ENCODE measurements around the gene AMH.

AMH gene

GRCh38 chr19:2270157-2270422 is 21.0 kb downstream of the AMH start:
- peaks cover 18% of the 10 kb centered on the region for H3K36me3 ChIP-seq (ENCODE audit: control insufficient read depth, insufficient read depth, low read length)
- H3K9me3 ChIP-seq (ENCODE audit: control insufficient read depth, low read length), result no peaks in the 10 kb centered on the region
- peak in 1 of 3 donors; percentile 45 for DNase-seq
- H3K27me3 ChIP-seq (replicated peaks; ENCODE audit: control insufficient read depth, insufficient read depth, low read length, poor library complexity, severe bottlenecking), result no peaks in the 10 kb centered on the region
- H3K4me1 ChIP-seq (ENCODE audit: control insufficient read depth, insufficient read depth, low read length, poor library complexity, severe bottlenecking), result peaks cover 26% of the 10 kb centered on the region
- peak overlapping the region; percentile 93 for H3K27ac ChIP-seq (ENCODE audit: insufficient read depth, low read length, poor library complexity, severe bottlenecking)
- peak overlapping the region; percentile 100 for H3K4me3 ChIP-seq (ENCODE audit: insufficient read depth, low read depth, low read length, poor library complexity, severe bottlenecking)

GRCh38 chr19:2270423-2271233 is 21.5 kb downstream of the AMH start:
- Histone ChIP-seq H3K9me3 (ENCODE audit: control insufficient read depth, low read length) (no peaks in the 10 kb centered on the region), H3K4me3 (ENCODE audit: insufficient read depth, low read depth, low read length, poor library complexity, severe bottlenecking) (peak overlapping the region; percentile 100), H3K27ac (ENCODE audit: insufficient read depth, low read length, poor library complexity, severe bottlenecking) (peak overlapping the region; percentile 93), H3K36me3 (ENCODE audit: control insufficient read depth, insufficient read depth, low read length) (peaks cover 18% of the 10 kb centered on the region), H3K4me1 (ENCODE audit: control insufficient read depth, insufficient read depth, low read length, poor library complexity, severe bottlenecking) (peaks cover 26% of the 10 kb centered on the region), H3K27me3 (replicated peaks; ENCODE audit: control insufficient read depth, insufficient read depth, low read length, poor library complexity, severe bottlenecking) (no peaks in the 10 kb centered on the region)
- DNase-seq, result peak; percentile 61 to 65 (median 63)

DNA sequence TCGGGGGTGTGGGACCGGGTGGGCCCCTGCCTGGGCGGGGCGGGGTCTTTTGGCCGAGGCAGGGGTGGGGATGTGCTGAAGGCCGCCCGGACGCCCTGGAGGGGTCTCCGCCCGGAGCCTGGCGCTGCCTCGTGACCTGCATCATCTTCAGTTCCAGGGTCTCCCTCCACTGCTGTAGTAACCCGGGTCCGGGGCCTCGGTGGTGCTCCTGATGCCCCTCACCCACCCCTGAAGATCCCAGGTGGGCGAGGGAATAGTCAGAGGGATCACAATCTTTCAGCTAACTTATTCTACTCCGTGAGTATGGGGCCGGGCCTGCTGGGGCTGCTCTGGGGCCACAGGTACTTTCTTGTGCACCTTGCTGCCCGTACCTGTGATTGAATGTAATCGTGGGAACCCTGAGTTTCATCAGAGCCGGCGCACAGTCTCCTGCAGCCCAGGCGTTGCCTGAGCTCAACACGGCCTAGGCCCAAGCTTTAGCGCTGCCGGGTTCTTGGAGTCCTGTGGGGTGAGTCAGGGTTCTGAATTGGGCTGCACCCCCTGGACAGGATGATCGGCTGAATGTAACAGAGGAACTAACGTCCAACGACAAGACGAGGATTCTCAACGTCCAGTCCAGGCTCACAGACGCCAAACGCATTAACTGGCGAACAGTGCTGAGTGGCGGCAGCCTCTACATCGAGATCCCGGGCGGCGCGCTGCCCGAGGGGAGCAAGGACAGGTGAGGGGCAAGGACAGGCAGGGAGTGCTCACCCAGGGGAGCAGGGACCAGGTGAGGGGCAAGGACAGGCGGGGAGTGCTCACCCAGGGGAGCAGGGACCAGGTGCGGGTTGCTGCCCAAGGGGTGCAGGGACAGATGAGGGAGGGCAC is 22.3 kb downstream of the AMH start:
- Histone ChIP-seq H3K36me3 (ENCODE audit: control insufficient read depth, insufficient read depth, low read length) (peaks cover 23% of the 10 kb centered on the region), H3K4me3 (ENCODE audit: insufficient read depth, low read depth, low read length, poor library complexity, severe bottlenecking) (peak overlapping the region; percentile 100), H3K27me3 (replicated peaks; ENCODE audit: control insufficient read depth, insufficient read depth, low read length, poor library complexity, severe bottlenecking) (no peaks in the 10 kb centered on the region), H3K4me1 (ENCODE audit: control insufficient read depth, insufficient read depth, low read length, poor library complexity, severe bottlenecking) (peaks cover 26% of the 10 kb centered on the region), H3K27ac (ENCODE audit: insufficient read depth, low read length, poor library complexity, severe bottlenecking) (peak overlapping the region; percentile 93), H3K9me3 (ENCODE audit: control insufficient read depth, low read length) (no peaks in the 10 kb centered on the region)
- no peak for DNase-seq

DNA sequence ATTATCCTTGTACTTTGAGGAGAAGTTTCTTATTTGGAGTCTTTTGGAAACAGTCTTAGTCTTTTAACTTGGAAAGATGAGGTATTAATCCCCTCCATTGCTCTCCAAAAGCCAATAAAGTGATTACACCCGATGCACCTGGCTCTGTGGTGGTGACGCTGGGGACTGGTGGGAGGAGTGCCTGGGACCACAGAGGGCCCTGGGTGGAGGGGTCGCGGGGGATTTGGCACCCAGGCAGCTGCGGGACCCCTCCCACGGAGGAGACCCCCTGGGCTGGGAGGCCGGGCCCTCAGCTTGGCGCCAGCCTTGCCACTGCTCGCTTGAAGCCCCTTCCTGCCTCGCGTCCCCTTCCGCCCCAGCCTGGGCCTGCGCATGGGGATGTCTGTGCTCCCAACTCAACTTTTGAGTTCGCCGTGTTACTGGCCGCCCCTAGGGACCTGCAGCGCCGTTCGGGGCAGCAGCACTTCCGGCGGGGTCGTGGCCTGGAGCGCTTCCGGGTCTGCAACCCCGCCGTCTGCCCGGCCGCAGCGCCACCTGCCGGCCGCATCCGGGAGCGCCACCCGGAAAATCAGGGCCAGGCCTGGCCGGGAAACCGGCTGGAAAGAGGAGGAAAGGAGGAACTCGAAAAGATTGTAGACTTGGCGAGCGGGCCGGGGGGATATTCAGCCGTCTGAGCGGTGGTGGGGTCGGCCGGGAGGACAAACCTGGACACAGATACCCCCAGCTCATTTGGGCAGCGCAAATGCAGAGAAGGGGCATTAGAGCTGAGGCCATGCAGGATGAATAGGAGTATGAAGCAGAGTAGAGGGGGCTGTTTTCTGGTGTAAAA is 24.4 kb downstream of the AMH start:
- H3K9me3 ChIP-seq (ENCODE audit: control insufficient read depth, low read length), result no peaks in the 10 kb centered on the region
- H3K4me1 ChIP-seq (ENCODE audit: control insufficient read depth, insufficient read depth, low read length, poor library complexity, severe bottlenecking), result peaks cover 26% of the 10 kb centered on the region
- peaks cover 23% of the 10 kb centered on the region for H3K36me3 ChIP-seq (ENCODE audit: control insufficient read depth, insufficient read depth, low read length)
- peak overlapping the region; percentile 9 for H3K4me3 ChIP-seq (ENCODE audit: insufficient read depth, low read depth, low read length, poor library complexity, severe bottlenecking)
- peak; percentile 65 to 75 (median 66) for DNase-seq
- H3K27me3 ChIP-seq (replicated peaks; ENCODE audit: control insufficient read depth, insufficient read depth, low read length, poor library complexity, severe bottlenecking), result no peaks in the 10 kb centered on the region
- peak overlapping the region; percentile 67 for H3K27ac ChIP-seq (ENCODE audit: insufficient read depth, low read length, poor library complexity, severe bottlenecking)

DNA sequence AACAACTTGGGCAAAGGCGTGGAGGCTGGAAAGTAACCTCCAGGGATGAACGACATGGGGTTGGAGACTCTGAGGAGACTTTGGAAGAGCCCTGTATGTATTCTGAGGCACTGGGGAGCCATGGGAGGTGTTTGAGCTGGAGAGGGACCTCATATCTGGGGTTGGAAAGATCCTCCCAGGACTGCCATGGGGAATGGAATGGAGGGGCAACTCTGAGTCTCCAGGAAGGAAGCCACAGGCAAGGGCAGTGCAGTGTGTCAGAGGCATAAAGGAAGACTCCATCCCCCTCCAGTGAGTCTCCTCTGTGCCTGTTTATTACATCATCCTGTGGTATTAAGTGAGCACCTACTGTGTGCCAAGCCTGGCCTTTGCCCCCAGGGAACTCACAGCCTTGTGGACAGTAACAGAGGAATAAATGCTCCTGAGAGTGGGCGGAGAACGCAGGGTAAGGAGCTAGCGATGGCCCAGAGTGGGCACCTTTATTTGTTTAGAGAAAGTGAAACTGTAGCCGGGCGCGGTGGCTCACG is 25.1 kb downstream of the AMH start:
- Histone ChIP-seq H3K9me3 (ENCODE audit: control insufficient read depth, low read length) (no peaks in the 10 kb centered on the region), H3K4me3 (ENCODE audit: insufficient read depth, low read depth, low read length, poor library complexity, severe bottlenecking) (no peak overlapping the region), H3K27ac (ENCODE audit: insufficient read depth, low read length, poor library complexity, severe bottlenecking) (peak overlapping the region; percentile 67), H3K27me3 (replicated peaks; ENCODE audit: control insufficient read depth, insufficient read depth, low read length, poor library complexity, severe bottlenecking) (no peaks in the 10 kb centered on the region), H3K36me3 (ENCODE audit: control insufficient read depth, insufficient read depth, low read length) (peaks cover 23% of the 10 kb centered on the region), H3K4me1 (ENCODE audit: control insufficient read depth, insufficient read depth, low read length, poor library complexity, severe bottlenecking) (peaks cover 26% of the 10 kb centered on the region)
- no peak for DNase-seq

GRCh38 chr19:2274931-2275535 is 25.9 kb downstream of the AMH start:
- H3K4me3 ChIP-seq (ENCODE audit: insufficient read depth, low read depth, low read length, poor library complexity, severe bottlenecking), result no peak overlapping the region

GRCh38 chr19:2275588-2276428 is 26.7 kb downstream of the AMH start:
- Histone ChIP-seq H3K4me3 (ENCODE audit: insufficient read depth, low read depth, low read length, poor library complexity, severe bottlenecking) (no peak overlapping the region), H3K27ac (ENCODE audit: insufficient read depth, low read length, poor library complexity, severe bottlenecking) (no peak overlapping the region), H3K27me3 (replicated peaks; ENCODE audit: control insufficient read depth, insufficient read depth, low read length, poor library complexity, severe bottlenecking) (no peaks in the 10 kb centered on the region), H3K36me3 (ENCODE audit: control insufficient read depth, insufficient read depth, low read length) (peaks cover 17% of the 10 kb centered on the region), H3K4me1 (ENCODE audit: control insufficient read depth, insufficient read depth, low read length, poor library complexity, severe bottlenecking) (peaks cover 26% of the 10 kb centered on the region), H3K9me3 (ENCODE audit: control insufficient read depth, low read length) (no peaks in the 10 kb centered on the region)
- DNase-seq, result no peak

More at GRCh38 chr19:2274931-2275535, 25.9 kb downstream of the AMH start:
- H3K9me3 ChIP-seq (ENCODE audit: control insufficient read depth, low read length), result no peaks in the 10 kb centered on the region
- H3K4me1 ChIP-seq (ENCODE audit: control insufficient read depth, insufficient read depth, low read length, poor library complexity, severe bottlenecking), result peaks cover 26% of the 10 kb centered on the region
- H3K36me3 ChIP-seq (ENCODE audit: control insufficient read depth, insufficient read depth, low read length), result peaks cover 17% of the 10 kb centered on the region
- no peak for DNase-seq
- no peak overlapping the region for H3K27ac ChIP-seq (ENCODE audit: insufficient read depth, low read length, poor library complexity, severe bottlenecking)
- H3K27me3 ChIP-seq (replicated peaks; ENCODE audit: control insufficient read depth, insufficient read depth, low read length, poor library complexity, severe bottlenecking), result no peaks in the 10 kb centered on the region

- no peak overlapping the region for H3K27ac ChIP-seq (ENCODE audit: insufficient read depth, low read length, poor library complexity, severe bottlenecking)
- no peaks in the 10 kb centered on the region for H3K9me3 ChIP-seq (ENCODE audit: control insufficient read depth, low read length)
- H3K4me1 ChIP-seq (ENCODE audit: control insufficient read depth, insufficient read depth, low read length, poor library complexity, severe bottlenecking), result peaks cover 25% of the 10 kb centered on the region
- H3K27me3 ChIP-seq (replicated peaks; ENCODE audit: control insufficient read depth, insufficient read depth, low read length, poor library complexity, severe bottlenecking), result no peaks in the 10 kb centered on the region
- no peak overlapping the region for H3K4me3 ChIP-seq (ENCODE audit: insufficient read depth, low read depth, low read length, poor library complexity, severe bottlenecking)
- DNase-seq, result no peak
- peaks cover 16% of the 10 kb centered on the region for H3K36me3 ChIP-seq (ENCODE audit: control insufficient read depth, insufficient read depth, low read length)
These were observed 27.4 kb downstream of the AMH start for GRCh38 chr19:2276429-2276986.
